Nucleus accumbens (tissue), 56 donors: ENCODE results near the gene SPEG.
A peak's percentile ranks its signal among the peaks of the same experiment; 100 is the strongest.
"Not testable (repeated sequence)": the region's sequence is repeated elsewhere in the genome, so short reads cannot be mapped to it uniquely, and the experiment has no call there.

Source experiments
- DNase-seq, 56 donors: peaks; one replicate each; lab custom pipeline; 2025; lab: John Stamatoyannopoulos, UW

SPEG gene

GRCh38 chr2:219434718-219435525 is at the start of gene SPEG:
Gene SPEG, plus strand, starts transcription at chr2:219434843. Its CDS starts 135 bp downstream, at chr2:219434978.
- DNase-seq, result no peak

DNA sequence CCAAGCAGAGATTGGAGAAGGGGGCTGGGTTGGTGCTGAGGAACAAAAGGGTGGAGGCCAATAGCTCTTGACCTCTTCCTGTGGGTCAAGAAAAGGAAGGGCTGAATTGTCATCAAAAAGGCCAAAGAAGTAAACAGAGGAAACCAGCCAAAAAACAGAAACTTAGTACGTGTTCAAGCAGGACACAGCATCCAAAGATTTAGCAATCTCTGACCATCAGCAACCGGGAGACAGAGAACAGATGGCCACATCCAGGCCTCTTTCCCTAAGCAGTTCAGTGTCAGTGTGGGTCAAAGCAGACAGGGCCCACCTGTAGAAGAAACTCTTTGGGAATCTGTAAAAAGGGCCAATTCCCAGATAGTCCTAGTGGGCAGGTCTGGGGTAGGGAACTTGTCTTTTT is 49.8 kb upstream of the SPEG start:
- no peak for DNase-seq

- DNase-seq, result no peak
Measured at GRCh38 chr2:219385958-219386520, 48.6 kb upstream of the SPEG start.

DNA sequence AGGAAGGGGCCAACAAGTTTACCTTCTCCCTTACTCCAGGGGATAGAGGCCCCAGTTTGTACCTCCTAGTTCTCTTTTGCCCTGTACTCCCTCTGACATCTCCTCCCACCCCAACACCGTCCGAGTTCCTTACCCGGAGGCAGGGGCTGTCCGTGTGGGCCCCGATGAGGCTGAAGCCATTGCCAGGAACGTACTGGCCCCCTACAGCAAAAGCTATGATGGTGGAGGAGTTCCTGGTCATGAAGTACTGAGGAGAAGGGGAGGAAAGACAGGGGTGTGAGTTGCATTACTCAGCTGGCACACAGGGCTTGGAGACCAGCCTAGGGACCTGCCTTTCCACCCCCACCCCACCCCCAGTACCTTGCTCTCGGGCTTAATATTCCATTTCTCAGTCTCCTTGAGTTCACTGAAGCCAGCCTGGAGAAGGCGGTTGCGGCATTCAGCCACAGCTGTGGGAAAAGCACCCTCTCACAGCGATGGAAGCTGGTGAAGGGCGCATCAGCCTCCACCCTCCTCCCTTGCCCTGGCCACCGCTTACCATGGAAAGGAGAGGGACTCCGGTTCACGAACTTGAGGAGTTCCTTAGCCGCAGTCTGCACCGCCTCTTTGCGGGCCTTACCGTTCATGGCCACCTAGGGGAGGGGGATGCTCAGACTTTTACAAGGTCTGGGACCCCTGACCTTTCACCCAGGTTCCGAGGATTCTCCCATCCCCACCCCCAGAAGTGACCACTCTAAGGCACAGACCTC is 47.9 kb upstream of the SPEG start:
- no peak for DNase-seq

DNA sequence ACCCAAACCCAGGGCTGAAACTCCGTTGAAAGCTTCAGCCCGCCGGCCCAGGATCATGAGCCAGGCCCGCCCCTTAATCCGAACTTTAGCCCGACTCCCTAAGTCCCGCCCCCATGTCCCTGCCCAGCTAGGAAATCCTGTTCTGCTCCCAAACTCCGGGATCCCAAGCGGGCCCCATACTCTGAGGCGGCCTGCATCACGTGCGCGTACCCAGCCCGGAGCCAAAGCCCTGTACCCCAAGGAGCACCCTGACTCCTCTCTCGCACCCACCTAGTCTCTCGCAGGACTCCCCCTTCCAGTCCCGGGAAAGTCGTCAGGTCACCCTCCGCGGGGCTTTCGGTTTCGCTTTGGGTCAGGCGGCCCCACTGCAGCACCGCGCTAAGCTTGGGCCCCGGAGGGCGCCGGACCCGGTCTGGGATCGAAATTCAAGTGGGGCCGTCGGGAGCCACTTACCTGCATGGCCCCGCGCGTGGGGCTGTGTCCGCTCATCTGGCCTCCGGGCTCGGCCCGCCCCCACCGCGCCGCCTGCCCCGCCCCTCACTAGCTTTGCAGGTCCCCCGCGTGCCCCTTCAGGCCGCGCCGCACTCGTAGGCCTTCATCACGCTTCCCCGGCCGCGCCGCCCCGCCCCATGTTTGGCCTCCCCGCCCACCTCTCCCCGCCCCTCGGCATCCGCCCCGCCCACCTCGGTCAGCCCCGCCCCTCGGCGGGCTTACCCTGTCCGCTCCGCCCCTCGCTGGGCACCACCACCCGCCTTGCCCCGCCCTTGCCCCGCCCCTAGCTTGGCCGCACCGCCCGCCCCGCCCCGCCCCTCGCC is 47.1 kb upstream of the SPEG start, which contains the start of gene DNPEP:
Gene DNPEP (minus strand): TSS at position 607 of the 815 bp plus-strand sequence. CDS start 118 bp downstream, at position 489.
- DNase-seq, result peak in 43 of 56 donors; percentile 25 to 100 (median 99)

GRCh38 chr2:219388121-219388906 is 46.3 kb upstream of the SPEG start:
- DNase-seq, result peak; percentile 94 to 100 (median 99)

- DNase-seq, result no peak
Measured at GRCh38 chr2:219388907-219389156, 45.8 kb upstream of the SPEG start.

- no peak for DNase-seq
Measured at GRCh38 chr2:219392754-219393153, 41.9 kb upstream of the SPEG start.

GRCh38 chr2:219395056-219395455 is 39.6 kb upstream of the SPEG start:
- DNase-seq, result not testable (repeated sequence)

DNA sequence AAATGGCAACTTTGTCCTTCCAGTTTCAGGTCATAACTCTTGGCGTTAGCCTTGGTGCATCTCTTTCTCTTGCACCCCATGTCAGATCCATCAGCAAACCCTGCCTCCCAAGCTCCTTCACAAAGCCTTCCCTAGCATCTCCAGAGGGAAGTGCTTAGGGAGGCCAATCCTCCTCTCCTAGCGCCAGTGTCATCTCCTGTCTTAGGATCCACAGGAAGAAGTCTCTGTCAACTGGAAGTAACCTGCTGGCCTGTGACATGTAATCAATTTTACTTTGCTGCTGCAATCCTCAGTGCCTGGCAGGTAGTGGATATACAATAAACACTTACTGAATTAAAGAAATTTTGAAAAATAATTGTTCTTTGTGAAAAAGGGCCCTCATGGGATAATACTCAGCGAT is 39.0 kb upstream of the SPEG start:
- DNase-seq, result no peak

- DNase-seq, result no peak
Measured at GRCh38 chr2:219396863-219397457, 37.7 kb upstream of the SPEG start.

GRCh38 chr2:219398721-219399363 is 35.8 kb upstream of the SPEG start:
- DNase-seq, result no peak

- DNase-seq, result no peak
Measured at GRCh38 chr2:219399716-219400478, 34.7 kb upstream of the SPEG start.

GRCh38 chr2:219400562-219400961 is 34.1 kb upstream of the SPEG start:
- no peak for DNase-seq

- no peak for DNase-seq
Measured at GRCh38 chr2:219401606-219402005, 33.0 kb upstream of the SPEG start.

DNA sequence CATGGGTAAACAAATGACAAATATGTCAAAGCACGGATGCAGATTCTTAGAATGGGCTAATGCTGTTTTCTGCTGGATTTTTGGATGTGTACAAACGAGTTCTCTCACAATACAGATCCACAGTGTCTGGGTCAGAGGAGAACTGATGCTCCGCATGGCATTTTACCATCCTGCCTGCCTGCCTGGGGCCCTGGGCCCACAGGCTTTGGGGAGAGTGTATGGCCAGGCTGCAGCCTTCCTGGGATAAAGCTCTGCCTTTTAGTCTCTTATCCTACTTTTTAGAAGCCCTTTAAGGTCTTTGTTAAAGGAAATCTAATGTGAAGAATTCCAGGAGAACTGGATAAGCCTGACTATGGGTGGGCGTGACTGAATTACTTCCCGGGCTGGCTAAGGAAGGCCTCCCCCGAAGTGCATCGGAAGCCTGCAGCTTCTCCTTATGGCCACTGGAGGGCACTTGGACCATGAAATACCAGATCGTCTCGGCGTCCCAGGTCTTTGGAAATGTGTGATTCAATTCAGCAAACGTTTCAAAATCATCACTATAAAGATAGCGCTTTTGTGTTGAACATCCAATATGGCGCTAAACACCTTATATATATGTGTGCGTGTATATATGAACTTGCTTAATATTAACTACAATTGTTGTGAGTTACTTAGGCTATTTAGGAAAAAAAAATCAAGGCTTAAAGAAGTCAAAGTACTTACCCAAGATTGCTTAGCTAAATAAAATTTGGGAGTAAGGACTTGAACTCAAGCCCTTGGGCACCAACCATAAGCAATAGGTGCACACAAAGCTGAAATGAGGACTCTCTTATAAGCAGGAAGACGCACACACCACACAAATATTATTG is 31.8 kb upstream of the SPEG start:
- DNase-seq, result peak in 47 of 56 donors; percentile 2 to 85 (median 32)

DNA sequence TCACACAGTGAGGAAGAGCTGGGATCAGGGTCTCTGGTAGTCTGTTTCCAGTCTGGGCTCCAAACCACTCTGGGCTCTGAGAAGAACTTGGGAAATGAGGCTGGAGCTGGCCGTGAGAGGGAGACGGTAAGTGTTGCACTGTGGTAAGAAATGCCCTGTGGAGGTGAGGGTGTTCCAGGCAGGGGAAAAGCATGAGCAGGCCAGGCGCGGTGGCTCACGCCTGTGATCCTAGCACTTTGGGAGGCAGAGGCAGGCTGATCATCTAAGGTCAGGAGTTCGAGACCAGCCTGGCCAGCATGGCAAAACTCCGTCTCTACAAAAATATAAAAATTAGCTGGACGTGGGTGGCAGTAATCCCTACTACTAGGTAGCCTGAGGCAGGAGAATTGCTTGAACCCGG is 30.8 kb upstream of the SPEG start:
- no peak for DNase-seq
